Fibroblast of the aortic adventitia (primary cell): ENCODE measurements around the gene UTY. TPM values are rescaled to one million over a fixed set of nuclear protein-coding genes. Genes with fewer than 3 reads are reported as not detected.
"Not testable (repeated sequence)": the region's sequence is repeated elsewhere in the genome, so short reads cannot be mapped to it uniquely, and the experiment has no call there.

ENCODE experiments used
- DNase-seq: peaks from one replicate; pipeline ENCODE4 v3.0.0-alpha.2; 2010; ENCODE audit warnings: low read depth
- H3K4me3 ChIP-seq: 2 replicates; pipeline ENCODE4 v1.5.1; 2011; ENCODE audit warnings: low read depth, mild to moderate bottlenecking, control low read depth, low read length, moderate library complexity
- CTCF ChIP-seq: IDR thresholded peaks from 2 replicates; pipeline ENCODE4 v1.5.1; 2011; ENCODE audit warnings: mild to moderate bottlenecking, low read length, control low read depth, inconsistent platforms; ENCODE audit not compliant: insufficient read depth
- total RNA-seq: library from RNA; depleted of rRNA; stranded (reverse); fragments of >200 nt; gene quantifications from 2 replicates; pipeline ENCODE4 v1.2.3, GENCODE V29; 2012; ENCODE audit warnings: low replicate concordance

UTY gene
- total RNA-seq, 1 donor = not detected

DNA sequence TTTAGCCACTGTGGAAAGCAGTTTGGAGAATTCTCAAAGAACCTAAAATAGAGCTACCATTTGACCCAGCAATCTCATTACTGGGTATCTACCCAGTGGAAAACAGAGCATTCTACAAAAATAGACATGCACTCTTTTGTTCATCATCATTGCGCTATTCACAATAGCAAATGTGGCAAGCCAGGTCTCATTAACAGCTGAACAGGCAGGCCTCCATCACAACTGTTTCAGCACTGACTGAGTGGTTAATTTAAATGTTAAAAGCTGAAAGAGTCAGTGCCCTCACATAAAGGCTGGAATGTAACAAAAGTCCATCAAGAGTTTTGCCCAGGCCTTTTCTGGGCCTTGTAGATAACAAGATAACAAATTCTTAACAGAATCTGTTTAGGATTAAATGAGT lies 166.9 kb downstream of the UTY start:
- no peak for TF ChIP-seq CTCF
- no peak overlapping the region for H3K4me3 ChIP-seq
- no peak for DNase-seq

DNA sequence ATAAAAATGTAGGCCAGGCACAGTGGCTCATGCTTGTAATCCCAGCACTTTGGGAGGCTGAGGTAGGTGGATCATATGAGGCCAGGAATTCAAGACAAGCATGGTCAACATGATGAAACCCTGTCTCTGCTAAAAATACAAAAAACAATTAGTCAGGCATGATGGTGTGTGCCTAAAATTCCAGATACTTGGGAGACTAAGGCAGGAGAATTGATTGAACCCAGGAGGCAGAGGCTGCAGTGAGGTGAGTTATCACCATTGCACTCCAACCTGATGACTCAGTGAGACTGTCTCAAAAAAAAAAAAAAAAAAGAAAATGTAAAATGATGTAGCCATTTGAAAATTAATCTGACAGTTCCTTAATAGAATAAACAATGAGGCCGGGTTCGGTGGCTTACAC lies 171.9 kb downstream of the UTY start:
- DNase-seq = no peak
- H3K4me3 ChIP-seq = no peak overlapping the region

GRCh38 chrY:13300795-13301194 lies 179.0 kb downstream of the UTY start:
- H3K4me3 ChIP-seq = no peak overlapping the region
- DNase-seq = no peak
- no peak for TF ChIP-seq CTCF

More for the DNA sequence above, 171.9 kb downstream of the UTY start:
- no peak for TF ChIP-seq CTCF

GRCh38 chrY:13299411-13299810 lies 180.4 kb downstream of the UTY start:
- no peak for TF ChIP-seq CTCF
- no peak for DNase-seq
- H3K4me3 ChIP-seq = no peak overlapping the region

GRCh38 chrY:13296176-13296890 lies 183.5 kb downstream of the UTY start:
- DNase-seq = no peak
- TF ChIP-seq CTCF = no peak
- no peak overlapping the region for H3K4me3 ChIP-seq

DNA sequence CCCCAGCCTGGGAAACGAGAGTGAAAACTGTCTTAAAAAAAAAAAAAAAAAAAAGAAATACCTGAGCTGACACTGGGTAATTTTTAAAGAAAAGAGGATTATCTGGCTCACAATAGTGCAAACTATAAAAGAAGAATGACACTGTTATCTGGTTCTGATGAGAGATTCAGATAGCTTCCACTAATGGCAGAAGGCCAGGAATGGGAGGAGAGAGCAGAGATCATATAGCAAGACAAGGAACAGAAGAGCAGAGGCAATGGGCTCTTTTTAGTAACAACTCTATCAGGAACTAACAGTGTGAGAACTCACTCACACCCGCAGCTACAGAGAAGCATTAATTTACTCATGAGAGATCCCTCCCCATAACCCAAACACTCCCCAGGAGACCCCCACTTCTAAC lies 184.8 kb downstream of the UTY start:
- TF ChIP-seq CTCF = no peak
- DNase-seq = no peak
- no peak overlapping the region for H3K4me3 ChIP-seq

GRCh38 chrY:13291199-13291598 lies 188.6 kb downstream of the UTY start:
- TF ChIP-seq CTCF = no peak
- DNase-seq = no peak
- H3K4me3 ChIP-seq = no peak overlapping the region

DNA sequence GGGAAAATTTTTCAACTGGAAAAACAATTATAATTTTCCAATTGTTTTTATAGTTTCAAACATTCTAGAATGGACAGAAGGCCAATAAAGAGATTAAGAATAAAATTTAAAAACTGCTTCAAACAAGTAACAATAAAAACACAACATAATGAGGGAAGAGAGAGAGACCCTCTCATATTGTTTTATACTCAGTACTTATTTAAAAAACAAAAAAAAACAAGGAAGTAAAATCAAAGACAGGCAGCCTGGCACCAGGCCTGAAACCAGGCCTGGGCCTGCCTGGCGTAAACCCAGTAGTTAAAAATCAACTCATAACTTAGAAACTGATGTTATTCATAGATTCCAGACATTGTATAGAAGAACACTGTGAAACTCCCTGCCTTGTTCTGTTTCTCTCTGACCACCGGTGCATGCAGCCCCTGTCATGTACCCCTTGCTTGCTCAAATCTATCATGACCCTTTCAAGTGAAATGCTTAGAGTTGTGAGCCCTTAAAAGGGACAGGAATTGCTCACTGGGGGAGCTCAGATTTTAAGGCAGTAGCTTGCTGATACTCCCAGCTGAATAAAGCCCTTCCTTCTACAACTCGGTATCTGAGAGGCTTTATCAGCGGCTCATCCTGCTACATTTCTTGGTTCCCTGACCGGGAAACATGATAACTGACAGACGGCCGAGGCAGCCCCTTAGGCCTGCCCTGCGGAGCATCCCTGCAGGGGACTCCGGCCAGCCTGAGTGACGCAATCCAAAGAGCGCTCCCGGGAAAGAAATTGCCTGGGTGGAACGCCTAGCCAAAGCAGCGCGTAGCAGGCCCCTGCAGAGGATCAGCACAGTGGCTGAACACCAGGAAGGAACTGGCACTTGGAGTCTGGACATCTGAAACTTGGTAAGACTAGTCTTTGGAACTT lies 197.4 kb downstream of the UTY start:
- H3K4me3 ChIP-seq, DNase-seq: not testable (repeated sequence)
